ENCODE measurements around the gene WDR59.

DNA sequence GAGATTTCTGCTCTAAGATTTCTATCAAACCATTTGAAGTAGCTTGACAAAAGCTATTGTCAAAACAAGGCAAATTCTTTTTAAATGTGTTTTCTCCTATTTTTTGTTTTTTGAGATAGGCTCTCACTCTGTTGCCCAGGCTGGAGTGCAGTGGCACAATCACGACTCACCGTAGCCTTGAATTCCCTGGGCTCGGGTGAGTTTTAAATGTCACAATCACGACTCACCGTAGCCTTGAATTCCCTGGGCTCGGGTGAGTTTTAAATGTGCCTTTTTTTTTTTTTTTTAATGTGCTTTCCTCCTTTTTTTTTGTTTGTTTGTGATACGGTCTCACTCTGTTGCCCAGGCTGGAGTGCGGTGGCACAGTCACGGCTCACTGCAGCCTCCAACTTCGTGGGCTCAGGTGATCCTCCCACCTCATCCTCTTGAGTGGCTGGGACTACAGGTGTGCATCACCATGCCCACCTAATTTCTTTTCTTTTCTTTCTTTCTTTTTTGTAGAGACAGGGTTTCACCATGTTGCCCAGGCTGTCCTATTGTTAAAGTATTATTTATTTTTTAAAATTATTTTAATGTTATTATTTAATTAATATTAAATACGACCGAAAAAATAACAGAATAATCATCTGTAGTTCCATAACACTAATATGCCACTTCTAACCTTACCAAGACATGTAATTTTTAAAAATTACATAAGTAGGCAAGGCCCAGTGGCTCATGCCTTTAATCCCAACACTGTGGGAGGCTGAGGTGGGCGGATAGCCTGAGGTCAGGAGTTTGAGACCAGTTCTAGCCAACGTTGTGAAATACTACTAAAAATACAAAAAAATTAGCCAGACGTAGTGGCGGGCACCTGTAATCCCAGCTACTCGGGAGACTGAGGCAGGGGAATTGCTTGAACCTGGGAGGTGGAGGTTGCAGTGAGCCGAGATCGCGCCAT, 140.6 kb downstream of the WDR59 start:
- TF ChIP-seq POLR2A (IDR thresholded peaks at IDR 0.05), result no peak
- no peak for TF ChIP-seq CTCF (IDR thresholded peaks at IDR 0.05)
